ENCODE measurements around the gene SPECC1.
"Not testable (repeated sequence)": the region's sequence is repeated elsewhere in the genome, so short reads cannot be mapped to it uniquely, and the experiment has no call there.

Gene SPECC1

GRCh38 chr17:20095336-20096080, 86.3 kb downstream of the SPECC1 start:
- no peak for DNase-seq

- no peak for DNase-seq
Measured at GRCh38 chr17:20096430-20096829, 87.3 kb downstream of the SPECC1 start.

DNA sequence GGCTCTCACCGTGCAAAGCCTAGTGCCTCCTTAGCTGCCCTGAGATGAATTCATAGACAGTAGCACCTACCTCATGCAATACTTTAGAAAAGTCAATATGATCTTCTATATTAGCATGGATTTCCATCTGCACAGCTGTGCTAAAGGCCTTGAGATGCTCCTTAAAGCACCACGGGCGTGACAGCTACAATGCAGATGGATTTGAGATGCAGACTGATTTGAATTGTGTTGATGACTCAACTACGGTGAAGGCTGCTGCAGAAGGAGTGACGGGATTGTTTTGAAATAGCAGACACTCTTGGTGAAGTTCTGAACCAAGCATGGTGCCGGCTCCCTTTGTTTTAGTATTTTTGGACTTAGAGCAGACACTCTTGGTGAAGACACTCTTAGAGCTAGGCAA, 88.2 kb downstream of the SPECC1 start:
- no peak for DNase-seq

DNA sequence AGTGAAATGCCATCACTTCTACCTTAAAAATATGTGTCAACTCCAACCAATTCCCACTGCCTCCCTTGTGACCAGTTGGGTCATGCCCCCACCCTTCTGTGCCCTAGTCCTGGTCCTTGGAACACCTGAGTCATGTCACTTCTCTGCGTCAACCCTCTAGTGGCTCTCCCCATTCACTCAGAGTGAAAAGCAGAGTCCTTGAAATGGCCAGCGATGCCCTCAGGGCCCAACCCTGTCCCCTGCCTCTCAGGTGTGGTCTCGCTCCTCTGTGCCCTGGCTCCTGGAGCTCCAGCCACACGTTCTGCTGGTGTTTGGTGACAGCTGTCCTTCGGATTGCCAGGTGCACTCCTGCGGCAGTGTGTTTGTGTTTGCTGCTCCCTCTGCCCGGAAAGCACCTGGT, 89.2 kb downstream of the SPECC1 start:
- no peak for DNase-seq

GRCh38 chr17:20100806-20101205, 91.6 kb downstream of the SPECC1 start:
- DNase-seq: not testable (repeated sequence)

DNA sequence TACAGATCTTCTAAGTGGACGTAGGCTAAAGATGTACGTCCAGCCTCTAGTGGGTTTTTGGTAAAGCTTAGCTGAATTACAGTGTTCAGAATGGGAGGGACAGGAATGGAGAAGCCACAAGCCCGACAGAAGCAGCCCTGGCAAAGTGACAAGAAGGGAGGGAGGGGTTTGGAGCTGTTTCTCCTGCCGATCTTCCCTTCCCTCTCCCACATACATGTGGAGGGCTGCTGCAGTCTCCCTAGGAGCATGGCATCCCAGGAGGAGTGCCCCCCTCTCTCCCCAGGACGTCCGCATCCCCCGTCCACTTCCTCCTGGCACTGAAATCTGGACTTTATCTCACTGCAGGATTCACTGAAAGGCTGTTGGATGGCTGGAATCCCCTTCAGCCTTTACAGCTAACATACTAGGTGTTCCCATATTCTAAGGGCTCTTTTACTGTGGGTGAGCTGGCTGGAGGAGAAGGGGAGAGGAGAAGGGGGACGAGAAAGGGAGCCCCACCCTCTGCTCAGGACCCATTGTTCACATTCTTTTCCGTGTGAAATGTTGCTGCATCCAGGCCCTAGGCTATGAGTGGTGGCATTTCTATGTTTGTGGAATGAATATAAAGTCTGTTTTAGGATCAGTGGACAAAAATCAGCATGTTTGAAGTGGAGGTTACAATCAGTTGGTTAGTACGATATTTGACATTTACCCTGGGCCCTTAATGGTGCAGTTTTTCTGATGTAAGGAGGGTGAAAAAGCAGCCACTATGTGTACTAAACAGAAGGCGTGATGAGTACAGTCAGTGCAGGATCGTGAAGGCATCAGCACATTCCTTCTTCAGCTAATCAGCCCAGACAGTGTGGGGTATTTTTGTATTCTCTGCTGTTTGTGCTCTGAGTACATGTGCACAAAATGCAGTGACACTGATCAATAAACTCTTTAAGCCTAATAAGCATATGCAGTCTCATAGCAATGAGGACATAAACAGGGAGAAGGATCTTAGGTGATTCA, 94.6 kb downstream of the SPECC1 start:
- no peak for DNase-seq

DNA sequence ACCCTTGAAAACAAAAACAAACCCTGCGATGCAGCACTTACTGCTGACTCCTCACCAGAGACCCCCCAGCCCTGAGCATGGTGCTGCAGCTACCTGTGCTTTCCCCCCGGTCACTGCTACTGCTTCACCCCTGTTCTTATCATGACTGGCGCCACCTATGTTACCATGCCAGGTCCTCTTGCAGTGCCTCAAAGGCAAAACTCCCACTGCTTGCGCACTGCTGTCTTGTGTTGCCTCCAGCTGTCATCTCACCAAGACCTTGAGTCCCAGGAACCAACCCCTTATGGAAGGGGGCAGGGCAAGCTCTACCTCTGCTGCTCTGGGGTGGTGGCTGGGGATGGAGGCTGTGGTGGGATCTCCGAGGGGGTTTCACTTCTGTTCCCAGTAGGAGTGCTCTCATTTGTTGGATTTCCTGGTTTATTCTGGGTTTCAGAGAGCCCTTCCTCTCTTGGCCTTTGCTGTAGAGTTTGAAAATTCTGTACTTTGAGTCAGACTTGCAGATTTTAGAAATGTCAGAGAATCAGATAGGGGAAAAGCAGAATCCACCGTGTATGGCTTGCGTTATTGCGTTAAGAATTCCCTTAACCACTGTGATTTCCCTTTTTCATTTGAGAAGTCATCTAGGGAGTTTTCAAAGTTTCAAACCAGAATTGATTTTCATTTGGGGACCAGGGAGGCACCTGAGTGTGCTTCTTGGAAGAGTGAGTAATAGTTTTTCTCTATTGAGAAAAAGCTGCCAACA, 96.6 kb downstream of the SPECC1 start:
- DNase-seq: no peak

GRCh38 chr17:20106446-20106845, 97.3 kb downstream of the SPECC1 start:
- DNase-seq: not testable (repeated sequence)

GRCh38 chr17:20109076-20109475, 99.9 kb downstream of the SPECC1 start:
- DNase-seq: no peak

GRCh38 chr17:20111538-20111937, 102.4 kb downstream of the SPECC1 start:
- no peak for DNase-seq

- no peak for DNase-seq
Measured at GRCh38 chr17:20114466-20114865, 105.3 kb downstream of the SPECC1 start.

DNA sequence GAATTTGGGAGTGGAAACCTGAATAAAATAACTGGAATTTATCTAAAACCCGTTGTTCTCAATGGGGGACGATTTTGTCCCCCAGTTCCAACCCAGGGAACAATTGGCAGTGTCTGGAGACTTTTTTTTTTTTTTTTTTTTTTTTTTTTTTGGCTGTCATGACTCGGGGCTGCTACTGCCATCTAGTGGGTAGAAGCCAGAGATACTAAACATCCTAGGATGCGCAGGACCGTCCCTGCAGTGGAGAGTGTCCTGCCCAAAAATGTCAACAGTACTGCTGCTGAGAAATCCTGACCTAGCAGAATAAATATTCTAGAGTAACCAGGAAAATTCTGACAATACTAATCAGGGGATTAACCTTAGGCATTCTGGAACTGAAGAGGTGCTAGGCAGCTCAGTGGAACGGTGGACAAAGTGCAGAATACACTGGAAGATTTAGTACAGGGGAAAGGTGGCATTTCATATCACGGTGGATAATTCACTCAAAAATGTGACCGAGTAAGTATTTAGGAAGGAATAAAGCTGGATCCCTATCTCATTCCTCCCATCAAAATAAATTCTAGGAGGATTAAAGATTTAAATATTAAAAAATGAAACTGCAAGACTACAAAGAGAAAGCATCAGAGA, 107.6 kb downstream of the SPECC1 start:
- DNase-seq: no peak

- DNase-seq: no peak
Measured at GRCh38 chr17:20118280-20118679, 109.1 kb downstream of the SPECC1 start.

DNA sequence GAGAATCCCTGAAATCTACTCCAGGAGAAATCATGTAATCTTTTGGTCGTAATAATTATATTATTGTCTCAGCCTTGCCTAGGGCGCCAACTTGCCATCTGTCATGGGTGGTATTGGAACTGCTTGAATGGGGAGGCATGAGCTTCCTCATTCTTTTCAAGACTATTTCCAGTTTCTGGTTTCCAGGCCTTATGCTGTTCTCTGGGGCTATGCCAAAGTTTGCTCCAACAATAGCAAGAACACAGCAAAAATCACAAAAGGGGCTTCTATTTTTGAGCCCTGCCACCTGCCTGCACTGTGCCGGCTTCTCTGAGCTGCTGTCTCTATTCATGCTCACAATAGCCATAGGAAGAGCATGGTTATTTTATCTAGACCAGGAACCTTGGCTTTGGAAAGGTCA, 111.7 kb downstream of the SPECC1 start:
- DNase-seq: no peak

- no peak for DNase-seq
Measured at GRCh38 chr17:20121359-20122253, 112.4 kb downstream of the SPECC1 start.

GRCh38 chr17:20122254-20122879, 113.2 kb downstream of the SPECC1 start:
- DNase-seq: no peak

DNA sequence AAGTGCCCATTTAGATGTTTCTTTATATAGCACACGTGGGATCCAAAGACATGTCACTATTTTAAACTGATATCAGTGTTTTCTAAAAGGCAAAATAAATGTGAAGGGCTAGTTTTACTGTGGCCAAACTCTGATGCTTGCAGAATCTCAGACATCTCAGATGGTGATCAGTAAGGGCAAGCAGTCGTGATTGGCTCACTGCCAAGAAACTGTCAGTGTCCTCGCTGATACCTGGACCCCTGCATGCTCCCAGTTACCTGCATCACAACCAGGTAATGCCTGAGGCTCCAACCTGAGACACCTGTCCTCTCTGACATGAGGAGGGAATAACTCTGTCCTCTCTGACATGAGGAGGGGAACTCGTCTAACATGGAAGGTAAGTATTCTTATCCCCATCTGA, 114.0 kb downstream of the SPECC1 start:
- DNase-seq: no peak

GRCh38 chr17:20125724-20126123, 116.6 kb downstream of the SPECC1 start:
- no peak for DNase-seq

GRCh38 chr17:20127360-20128035, 118.3 kb downstream of the SPECC1 start:
- DNase-seq: no peak

DNA sequence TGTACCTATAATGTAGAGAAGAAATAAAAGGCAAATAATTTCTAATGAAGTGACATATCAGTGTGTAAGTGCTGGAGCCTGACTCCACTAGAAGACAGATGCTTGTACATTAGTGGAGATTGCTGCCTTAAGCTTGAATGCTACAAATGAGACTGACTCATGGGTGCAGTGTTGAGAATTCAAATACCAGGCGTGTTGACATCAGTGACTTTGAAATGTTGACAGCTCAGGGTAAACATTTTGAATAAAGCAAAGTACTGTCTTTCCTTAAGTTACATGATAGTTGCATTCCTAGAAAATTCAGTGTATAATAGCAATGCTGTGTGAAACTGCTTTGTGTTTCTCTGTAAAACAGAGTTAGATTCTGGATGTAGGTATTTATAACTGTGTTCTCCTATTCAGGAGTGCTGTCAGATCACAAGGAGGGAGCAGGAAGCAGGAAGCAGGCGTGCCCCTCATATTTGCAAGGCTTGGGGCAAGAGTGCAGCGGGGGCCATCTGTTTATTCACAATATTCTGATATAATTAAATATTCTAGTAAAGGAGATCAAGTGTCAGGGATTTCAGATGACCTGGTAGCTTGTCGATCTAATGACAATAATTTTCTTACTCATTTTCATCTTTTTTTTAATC, 119.0 kb downstream of the SPECC1 start:
- DNase-seq: no peak

Measured in KG1 (cell line).